Stimulated activated CD8-positive, alpha-beta memory T cell treated with anti-CD3 and anti-CD28 coated beads, Interleukin-15, amount 100 ng/mL, for 24 hours (primary cell): ENCODE results near the gene FOXN3.
"Not testable (repeated sequence)": the region's sequence is repeated elsewhere in the genome, so short reads cannot be mapped to it uniquely, and the experiment has no call there.

ENCODE experiments used
- DNase-seq: peaks from one replicate; pipeline ENCODE4 v3.0.0-alpha.2; 2020; ENCODE audit warnings: low read depth

FOXN3 gene

GRCh38 chr14:89302396-89302950 is 114.6 kb downstream of the FOXN3 start:
- DNase-seq = no peak

- DNase-seq = no peak
Measured at GRCh38 chr14:89299587-89299986, 117.4 kb downstream of the FOXN3 start.

- DNase-seq = no peak
Measured at GRCh38 chr14:89298056-89298834, 118.8 kb downstream of the FOXN3 start.

GRCh38 chr14:89296281-89296745 is 120.7 kb downstream of the FOXN3 start:
- DNase-seq = no peak

GRCh38 chr14:89294872-89295271 is 122.2 kb downstream of the FOXN3 start:
- DNase-seq = no peak

- not testable (repeated sequence) for DNase-seq
Measured at GRCh38 chr14:89294469-89294868, 122.6 kb downstream of the FOXN3 start.

- DNase-seq = no peak
Measured at GRCh38 chr14:89294060-89294459, 123.0 kb downstream of the FOXN3 start.

GRCh38 chr14:89293314-89293916 is 123.6 kb downstream of the FOXN3 start:
- no peak for DNase-seq

- no peak for DNase-seq
Measured at GRCh38 chr14:89292579-89293313, 124.3 kb downstream of the FOXN3 start.

GRCh38 chr14:89291351-89291940 is 125.6 kb downstream of the FOXN3 start:
- no peak for DNase-seq

GRCh38 chr14:89290813-89291212 is 126.2 kb downstream of the FOXN3 start:
- no peak for DNase-seq

GRCh38 chr14:89289477-89289876 is 127.6 kb downstream of the FOXN3 start:
- no peak for DNase-seq

GRCh38 chr14:89288114-89288513 is 128.9 kb downstream of the FOXN3 start:
- no peak for DNase-seq

GRCh38 chr14:89284333-89285058 is 132.5 kb downstream of the FOXN3 start:
- DNase-seq = no peak

- DNase-seq = no peak
Measured at GRCh38 chr14:89283327-89284060, 133.5 kb downstream of the FOXN3 start.

- DNase-seq = no peak
Measured at GRCh38 chr14:89282191-89282590, 134.8 kb downstream of the FOXN3 start.

- DNase-seq = no peak
Measured at GRCh38 chr14:89280600-89280999, 136.4 kb downstream of the FOXN3 start.

- DNase-seq = no peak
Measured at GRCh38 chr14:89279649-89280232, 137.3 kb downstream of the FOXN3 start.

- no peak for DNase-seq
Measured at GRCh38 chr14:89277203-89277602, 139.8 kb downstream of the FOXN3 start.

- DNase-seq = peak; percentile 41
Measured at GRCh38 chr14:89276424-89276975, 140.5 kb downstream of the FOXN3 start.
